ENCODE data around the gene RWDD2A.

- TF ChIP-seq, protein P1, sequence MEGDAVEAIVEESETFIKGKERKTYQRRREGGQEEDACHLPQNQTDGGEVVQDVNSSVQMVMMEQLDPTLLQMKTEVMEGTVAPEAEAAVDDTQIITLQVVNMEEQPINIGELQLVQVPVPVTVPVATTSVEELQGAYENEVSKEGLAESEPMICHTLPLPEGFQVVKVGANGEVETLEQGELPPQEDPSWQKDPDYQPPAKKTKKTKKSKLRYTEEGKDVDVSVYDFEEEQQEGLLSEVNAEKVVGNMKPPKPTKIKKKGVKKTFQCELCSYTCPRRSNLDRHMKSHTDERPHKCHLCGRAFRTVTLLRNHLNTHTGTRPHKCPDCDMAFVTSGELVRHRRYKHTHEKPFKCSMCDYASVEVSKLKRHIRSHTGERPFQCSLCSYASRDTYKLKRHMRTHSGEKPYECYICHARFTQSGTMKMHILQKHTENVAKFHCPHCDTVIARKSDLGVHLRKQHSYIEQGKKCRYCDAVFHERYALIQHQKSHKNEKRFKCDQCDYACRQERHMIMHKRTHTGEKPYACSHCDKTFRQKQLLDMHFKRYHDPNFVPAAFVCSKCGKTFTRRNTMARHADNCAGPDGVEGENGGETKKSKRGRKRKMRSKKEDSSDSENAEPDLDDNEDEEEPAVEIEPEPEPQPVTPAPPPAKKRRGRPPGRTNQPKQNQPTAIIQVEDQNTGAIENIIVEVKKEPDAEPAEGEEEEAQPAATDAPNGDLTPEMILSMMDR (conservative IDR thresholded peaks at IDR 0.05 in 1 of 2, IDR thresholded peaks at IDR 0.05 in 1 of 2; ENCODE audit: low read depth in 1 of 2, low read length in 2 of 2) = no peak
- TF ChIP-seq EZH2 (IDR thresholded peaks at IDR 0.05; ENCODE audit: low read length, missing control alignments) = no peak
Observed at GRCh38 chr6:83198486-83199172, 5.5 kb downstream of the RWDD2A start.
